ENCODE measurements around the gene MTIF2.
"Not testable (repeated sequence)": the region's sequence is repeated elsewhere in the genome, so short reads cannot be mapped to it uniquely, and the experiment has no call there.

Gene MTIF2, protein sequence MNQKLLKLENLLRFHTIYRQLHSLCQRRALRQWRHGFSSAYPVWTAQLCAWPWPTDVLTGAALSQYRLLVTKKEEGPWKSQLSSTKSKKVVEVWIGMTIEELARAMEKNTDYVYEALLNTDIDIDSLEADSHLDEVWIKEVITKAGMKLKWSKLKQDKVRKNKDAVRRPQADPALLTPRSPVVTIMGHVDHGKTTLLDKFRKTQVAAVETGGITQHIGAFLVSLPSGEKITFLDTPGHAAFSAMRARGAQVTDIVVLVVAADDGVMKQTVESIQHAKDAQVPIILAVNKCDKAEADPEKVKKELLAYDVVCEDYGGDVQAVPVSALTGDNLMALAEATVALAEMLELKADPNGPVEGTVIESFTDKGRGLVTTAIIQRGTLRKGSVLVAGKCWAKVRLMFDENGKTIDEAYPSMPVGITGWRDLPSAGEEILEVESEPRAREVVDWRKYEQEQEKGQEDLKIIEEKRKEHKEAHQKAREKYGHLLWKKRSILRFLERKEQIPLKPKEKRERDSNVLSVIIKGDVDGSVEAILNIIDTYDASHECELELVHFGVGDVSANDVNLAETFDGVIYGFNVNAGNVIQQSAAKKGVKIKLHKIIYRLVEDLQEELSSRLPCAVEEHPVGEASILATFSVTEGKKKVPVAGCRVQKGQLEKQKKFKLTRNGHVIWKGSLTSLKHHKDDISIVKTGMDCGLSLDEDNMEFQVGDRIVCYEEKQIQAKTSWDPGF

DNA sequence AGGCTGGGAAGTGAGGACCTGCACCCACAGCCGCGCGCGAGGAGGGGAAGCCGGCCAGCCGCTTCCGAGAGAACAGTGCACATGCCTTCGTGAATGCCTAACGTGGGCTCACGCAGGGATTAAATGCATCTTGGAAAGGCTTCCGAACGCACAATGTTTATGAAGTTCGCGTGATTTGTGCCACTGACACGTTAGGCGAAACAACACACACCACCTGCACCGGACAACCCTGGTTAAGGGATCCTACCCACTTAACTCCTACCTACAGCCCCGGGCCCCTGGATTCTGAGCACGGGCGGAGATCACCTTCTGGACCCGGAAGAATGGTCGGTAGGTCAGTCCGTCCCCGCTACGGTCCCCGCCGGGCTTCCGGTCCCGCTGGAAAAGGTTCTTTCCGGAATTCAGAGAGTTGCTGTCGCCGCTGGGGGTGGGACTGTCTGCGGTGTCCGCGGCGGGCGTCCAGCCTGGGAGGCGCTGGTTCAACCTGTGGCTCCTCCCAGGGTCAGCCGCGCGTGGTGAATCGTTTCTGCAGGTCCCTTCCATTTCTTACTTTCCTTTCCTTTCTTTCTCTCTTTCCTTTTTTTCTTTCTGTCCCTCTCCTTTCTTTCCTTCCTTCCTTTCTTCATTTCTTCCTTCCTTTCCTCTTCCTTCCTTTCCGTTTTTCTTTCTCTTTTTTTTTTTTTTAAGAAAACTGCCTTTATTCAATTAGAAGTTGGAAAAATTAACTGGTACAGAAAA lies at the start of gene MTIF2:
Gene MTIF2, minus strand, starts transcription at position 325 of the 738 bp plus-strand sequence. CDS start 5,373 bp downstream, outside the sequence.
- ATAC-seq = peak; percentile 99

DNA sequence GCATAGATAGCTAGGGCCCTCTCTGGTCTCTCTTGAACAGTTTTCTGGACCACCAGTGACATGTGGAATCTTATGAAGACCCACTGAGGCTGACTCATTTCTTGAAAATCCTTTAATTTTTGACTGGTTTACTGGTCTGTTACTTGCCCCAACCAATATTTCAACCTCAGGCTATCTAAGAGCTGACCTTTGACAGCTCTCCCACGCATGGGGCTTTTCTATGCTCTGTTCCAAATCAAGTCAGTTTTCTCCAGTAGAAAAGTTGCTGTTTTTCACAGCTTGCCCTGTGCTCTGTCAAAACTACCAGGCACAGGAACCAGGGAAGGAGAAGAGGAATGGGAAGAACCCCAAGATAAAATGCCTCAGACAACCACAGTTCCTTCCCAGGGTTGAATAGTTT lies 46.0 kb upstream of the MTIF2 start:
- no peak for DNase-seq
- ATAC-seq = no peak

More for the DNA sequence above, at the start of gene MTIF2:
- peak; percentile 94 for DNase-seq

DNA sequence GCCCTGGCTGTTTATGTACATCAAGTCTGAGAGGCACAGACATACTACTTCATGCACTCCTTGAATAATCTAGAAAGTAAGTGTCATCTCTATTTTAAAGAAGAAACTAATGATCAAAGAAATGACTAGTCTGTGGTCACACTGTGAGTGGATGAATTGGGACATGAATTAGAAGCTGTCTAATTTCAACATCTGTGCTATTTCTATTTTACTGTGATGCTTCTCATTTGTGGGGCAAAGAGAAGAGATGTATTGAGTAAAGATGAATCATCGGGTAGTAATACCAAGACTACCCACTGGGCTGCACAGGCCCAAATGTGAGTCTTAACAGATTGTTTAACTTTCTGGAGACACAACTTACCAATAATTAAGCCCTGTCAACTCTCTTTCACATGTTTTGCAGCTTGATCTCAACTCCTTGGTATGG lies 42.4 kb upstream of the MTIF2 start:
- DNase-seq (peak; percentile 11), ATAC-seq (peak; percentile 96)

GRCh38 chr2:55309446-55309845 lies 40.4 kb upstream of the MTIF2 start:
- ATAC-seq (no peak), DNase-seq (no peak)

- DNase-seq = no peak
- ATAC-seq = peak; percentile 86
Measured at GRCh38 chr2:55302241-55302640, 33.2 kb upstream of the MTIF2 start.

DNA sequence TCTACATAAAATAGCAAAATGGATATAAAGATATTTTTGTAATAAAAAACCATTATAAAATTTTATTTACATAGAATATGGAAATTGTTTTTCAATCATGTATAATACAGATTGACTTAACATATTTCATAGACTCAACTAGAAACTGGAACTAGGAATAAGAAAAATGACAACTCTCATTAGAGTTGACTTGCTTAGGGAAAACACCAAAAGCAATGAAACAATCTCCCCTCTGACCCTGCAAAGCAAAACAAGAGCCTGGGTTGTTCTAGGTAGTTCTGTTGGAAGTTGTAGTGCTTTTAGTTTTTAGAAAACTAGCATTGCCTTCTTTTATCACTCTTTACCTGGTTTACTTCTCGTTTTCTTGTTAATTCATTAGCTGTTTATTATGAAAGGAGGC lies 32.2 kb upstream of the MTIF2 start:
- DNase-seq (no peak), ATAC-seq (no peak)

GRCh38 chr2:55296393-55296792 lies 27.4 kb upstream of the MTIF2 start:
- ATAC-seq (no peak), DNase-seq (no peak)

GRCh38 chr2:55283083-55283482 lies 14.1 kb upstream of the MTIF2 start:
- DNase-seq (no peak), ATAC-seq (no peak)

GRCh38 chr2:55282110-55282917 lies 13.3 kb upstream of the MTIF2 start:
- ATAC-seq = peak; percentile 100
- peak; percentile 87 for DNase-seq

DNA sequence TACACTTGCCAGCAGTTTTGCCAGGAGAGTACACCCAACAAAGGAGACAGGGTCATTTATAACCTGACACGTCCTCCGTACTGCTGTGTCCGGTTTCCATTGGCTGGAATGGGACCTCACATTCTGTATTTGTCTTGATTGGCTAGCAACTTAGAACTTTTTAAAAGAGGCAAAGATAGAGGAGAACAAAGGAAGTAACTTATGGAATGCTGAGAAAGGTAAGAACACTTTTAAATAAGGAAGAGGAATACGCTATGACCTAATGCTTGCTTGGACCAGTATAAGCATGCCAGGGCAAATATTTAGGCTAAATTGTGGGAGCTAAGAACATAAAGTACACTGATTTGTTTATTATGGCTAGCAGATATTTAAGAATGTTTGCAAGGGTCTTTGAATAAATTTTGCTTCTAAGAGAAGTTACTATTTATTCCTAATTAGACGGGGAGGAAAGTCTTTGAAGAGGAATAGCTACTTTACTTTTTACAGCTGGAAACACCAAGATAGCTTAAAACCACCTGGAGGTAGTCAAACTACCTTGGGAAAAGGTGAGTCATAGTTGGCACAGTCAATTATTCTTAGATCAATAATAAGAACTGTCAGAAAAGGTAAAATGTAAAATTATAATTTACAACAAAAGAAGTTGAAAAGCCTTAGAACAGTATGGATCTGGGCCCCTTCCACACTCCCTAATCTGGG lies 12.0 kb upstream of the MTIF2 start:
- not testable (repeated sequence) for ATAC-seq

GRCh38 chr2:55279859-55280424 lies 10.9 kb upstream of the MTIF2 start:
- not testable (repeated sequence) for DNase-seq, ATAC-seq

More for the DNA sequence above, 12.0 kb upstream of the MTIF2 start:
- not testable (repeated sequence) for DNase-seq

DNA sequence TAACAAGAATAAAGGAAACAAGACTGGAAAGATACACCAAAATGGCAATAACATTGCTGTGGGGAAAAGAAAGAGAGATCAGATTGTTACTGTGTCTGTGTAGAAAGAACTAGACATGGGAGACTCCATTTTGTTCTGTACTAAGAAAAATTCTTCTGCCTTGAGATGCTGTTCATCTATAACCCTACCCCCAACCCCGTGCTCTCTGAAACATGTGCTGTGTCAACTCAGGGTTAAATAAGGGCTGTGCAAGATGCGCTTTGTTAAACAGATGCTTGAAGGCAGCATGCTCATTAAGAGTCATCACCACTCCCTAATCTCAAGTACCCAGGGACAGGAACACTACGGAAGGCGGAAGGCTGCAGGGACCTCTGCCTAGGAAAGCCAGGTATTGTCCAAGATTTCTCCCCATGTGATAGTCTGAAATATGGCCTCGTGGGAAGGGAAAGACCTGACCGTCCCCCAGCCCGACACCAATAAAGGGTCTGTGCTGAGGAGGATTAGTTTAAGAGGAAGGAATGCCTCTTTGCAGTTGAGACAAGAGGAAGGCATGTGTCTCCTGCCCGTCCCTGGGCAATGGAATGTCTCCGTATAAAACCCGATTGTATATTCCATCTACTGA lies 10.3 kb upstream of the MTIF2 start:
- not testable (repeated sequence) for ATAC-seq, DNase-seq

GRCh38 chr2:55277310-55277709 lies 8.3 kb upstream of the MTIF2 start:
- no peak for DNase-seq
- ATAC-seq = no peak

- not testable (repeated sequence) for DNase-seq, ATAC-seq
Measured at GRCh38 chr2:55274346-55274745, 5.3 kb upstream of the MTIF2 start.

GRCh38 chr2:55269645-55269990 lies 587 bp upstream of the MTIF2 start:
- no peak for ATAC-seq
- no peak for DNase-seq

DNA sequence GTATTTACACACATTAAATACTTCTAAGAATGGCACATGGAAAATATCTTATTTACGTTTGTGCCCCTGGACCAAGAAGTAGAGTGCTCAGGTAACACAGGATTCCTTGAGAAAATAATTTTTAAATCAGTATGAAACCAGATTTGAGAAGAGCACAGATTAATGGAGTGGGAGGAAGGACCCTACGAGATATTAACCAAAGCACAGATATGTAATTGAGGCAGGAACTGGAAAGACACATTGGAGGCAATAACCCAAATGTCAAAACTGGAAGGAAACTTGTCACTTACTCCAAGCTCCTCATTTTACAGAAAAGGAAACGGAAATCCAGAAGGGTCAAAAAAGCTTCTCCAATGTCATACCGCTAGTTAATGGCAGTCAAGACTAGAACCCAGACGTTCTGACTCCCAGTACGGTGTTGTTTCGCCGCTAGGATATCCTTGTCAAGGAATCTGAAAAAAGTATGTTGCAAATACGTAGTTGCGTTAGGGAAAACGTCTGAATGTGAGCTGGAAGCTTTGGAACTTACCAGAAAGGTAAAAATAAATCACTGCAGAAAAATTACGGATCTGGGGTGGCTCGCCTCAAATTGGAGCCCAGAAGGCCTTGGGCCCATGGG lies 634 bp downstream of the MTIF2 start:
- no peak for ATAC-seq

DNA sequence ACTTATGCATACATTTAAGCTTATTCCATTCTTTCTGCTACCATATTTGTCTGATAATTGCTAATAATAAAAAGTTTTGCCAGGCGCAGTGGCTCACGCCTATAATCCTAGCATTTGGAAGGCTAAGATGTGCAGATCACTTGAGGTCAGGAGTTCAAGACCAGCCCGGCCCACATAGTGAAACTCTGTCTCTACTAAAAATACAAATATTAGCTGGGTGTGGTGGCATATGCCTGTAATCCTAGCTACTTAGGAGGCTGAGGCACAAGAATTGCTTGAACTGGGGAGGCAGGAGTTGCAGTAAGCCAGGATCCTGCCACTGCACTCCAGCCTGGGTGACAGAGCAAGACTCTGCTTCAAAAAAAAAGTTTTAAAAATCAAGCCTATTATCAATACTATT lies 9.4 kb downstream of the MTIF2 start:
- not testable (repeated sequence) for DNase-seq, ATAC-seq

More for the DNA sequence above, 634 bp downstream of the MTIF2 start:
- no peak for DNase-seq

GRCh38 chr2:55252832-55253231 lies 16.2 kb downstream of the MTIF2 start:
- no peak for ATAC-seq
- DNase-seq = no peak

- no peak for DNase-seq
Measured at GRCh38 chr2:55247025-55247424, 22.0 kb downstream of the MTIF2 start.

GRCh38 chr2:55245411-55245810 lies 23.6 kb downstream of the MTIF2 start:
- ATAC-seq (no peak), DNase-seq (no peak)

More at GRCh38 chr2:55247025-55247424, 22.0 kb downstream of the MTIF2 start:
- ATAC-seq = no peak
